ENCODE results near the gene CDK4.
"Not testable (repeated sequence)": the region's sequence is repeated elsewhere in the genome, so short reads cannot be mapped to it uniquely, and the experiment has no call there.

Gene CDK4

DNA sequence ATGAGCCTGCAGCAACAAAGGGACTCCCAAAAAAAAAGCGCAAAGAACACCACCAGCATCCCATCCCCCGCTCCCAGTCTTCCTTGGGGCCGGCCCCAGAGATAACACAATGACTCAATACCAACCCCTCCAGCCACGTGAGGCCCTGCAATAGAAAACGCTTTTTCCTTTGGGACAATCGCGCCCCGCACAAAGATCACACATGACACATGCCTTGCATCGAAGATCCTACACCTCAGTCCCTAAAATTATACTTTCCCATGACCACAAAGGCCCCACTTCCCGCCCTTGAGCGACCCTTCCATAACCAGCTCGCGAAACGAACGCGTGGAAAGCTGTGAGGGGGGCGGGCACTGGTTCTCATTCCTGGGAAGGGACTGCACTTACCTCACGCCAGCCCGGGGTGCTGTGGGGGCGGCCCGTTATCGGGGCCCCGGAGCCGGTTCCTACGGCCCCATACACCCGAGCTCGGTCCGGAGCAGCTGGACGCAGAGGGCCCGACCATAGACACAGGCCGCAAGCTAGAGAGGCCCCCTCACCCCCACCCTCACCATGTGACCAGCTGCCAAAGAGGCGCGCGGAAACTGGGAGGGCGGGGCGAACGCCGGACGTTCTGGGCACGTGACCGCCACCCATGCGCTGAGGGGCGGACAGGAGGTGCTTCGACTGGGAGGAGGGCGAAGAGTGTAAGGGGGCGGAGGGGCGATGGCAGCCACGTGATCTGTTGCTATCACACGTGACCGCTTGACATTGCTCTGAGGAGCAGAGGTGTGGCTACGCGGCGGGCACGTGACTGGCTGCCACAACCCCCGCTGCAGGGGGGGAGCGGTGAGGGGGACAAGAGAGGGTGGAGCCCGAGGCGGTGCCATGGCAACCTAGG, at the start of gene CDK4:
Gene CDK4 (minus strand): TSS at position 523 of the 880 bp plus-strand sequence. CDS start 593 bp downstream, outside the sequence.
- DNase-seq: peak; percentile 89 to 100 (median 100)

- no peak for DNase-seq
These were observed 48.9 kb upstream of the CDK4 start for GRCh38 chr12:57800965-57801364.

- DNase-seq: no peak
These were observed 45.8 kb upstream of the CDK4 start for GRCh38 chr12:57797933-57798332.

DNA sequence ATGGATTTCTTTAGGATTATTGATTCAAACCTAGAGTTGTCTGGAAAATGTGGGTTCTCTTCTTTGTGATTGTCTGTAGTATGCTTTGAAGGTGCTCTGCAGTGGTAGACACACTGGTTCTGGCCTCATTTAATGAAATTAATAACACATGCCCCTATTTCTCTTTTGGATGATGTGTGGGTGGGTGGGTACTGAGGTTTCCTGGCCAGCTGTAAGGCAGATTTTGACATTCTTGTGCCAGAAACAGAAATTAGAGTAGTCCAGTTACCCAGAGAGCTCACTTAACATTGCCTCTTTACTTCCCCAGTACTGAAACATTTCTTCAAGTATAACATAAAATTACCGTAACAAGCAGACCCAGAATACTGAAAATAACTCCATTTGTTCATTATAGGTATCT, 44.9 kb upstream of the CDK4 start:
- no peak for DNase-seq

DNA sequence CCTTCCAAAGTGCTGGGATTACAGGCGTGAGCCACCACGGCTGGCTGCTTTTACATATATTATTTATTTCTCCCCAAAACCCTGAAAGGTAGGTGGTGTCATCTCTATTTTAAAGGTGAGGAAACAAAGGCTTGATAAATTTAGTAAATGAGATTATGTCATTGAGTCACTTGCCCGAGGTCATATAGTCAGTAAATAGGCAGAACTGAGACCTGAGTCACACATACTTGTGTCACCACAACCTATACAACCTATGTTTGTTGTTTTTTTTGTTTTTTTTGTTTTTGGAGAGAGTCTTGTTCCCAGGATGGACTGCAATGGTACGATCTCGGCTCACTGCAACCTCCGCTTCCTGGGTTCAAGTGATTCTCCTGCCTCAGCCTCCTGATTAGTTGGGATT, 43.2 kb upstream of the CDK4 start:
- DNase-seq: no peak

DNA sequence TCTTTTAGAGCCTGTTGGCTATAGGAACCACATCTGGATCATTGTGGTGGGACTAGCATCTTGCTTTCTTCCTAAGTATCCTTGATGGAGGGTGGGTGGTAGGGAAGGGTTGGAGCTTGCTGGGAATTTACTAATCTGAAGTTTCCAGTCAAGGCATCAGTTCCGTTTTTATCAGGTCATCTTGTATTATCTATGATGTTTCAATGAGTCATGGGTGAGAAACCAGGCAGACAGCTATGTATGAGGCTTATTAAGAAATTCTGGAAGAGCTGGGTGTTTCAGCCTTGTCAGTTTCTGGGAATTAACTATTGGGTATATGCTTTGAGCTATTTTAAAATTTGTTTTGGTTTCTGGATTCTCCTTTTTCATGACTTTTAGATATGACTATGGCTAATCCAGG, 41.8 kb upstream of the CDK4 start:
- DNase-seq: no peak

DNA sequence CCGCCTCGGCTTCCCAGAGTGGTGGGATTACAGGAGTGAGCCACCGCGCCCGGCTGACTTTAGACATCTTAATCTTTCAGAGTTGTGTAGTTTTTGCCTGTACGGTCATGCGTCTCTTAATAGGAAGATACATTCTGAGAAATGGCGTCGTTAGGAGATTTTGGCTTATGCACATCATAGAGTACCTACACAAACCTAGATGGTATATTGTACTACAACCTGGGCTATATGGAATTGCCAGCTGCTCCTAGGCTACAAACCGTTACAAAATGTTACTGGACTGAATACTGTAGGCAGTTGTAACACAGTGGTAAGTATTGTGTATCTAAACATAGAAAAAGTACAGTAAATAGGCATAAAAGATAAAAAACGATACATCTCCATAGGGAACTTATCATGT, 31.8 kb upstream of the CDK4 start:
- DNase-seq: no peak

GRCh38 chr12:57783466-57783801, 31.3 kb upstream of the CDK4 start:
- no peak for DNase-seq

DNA sequence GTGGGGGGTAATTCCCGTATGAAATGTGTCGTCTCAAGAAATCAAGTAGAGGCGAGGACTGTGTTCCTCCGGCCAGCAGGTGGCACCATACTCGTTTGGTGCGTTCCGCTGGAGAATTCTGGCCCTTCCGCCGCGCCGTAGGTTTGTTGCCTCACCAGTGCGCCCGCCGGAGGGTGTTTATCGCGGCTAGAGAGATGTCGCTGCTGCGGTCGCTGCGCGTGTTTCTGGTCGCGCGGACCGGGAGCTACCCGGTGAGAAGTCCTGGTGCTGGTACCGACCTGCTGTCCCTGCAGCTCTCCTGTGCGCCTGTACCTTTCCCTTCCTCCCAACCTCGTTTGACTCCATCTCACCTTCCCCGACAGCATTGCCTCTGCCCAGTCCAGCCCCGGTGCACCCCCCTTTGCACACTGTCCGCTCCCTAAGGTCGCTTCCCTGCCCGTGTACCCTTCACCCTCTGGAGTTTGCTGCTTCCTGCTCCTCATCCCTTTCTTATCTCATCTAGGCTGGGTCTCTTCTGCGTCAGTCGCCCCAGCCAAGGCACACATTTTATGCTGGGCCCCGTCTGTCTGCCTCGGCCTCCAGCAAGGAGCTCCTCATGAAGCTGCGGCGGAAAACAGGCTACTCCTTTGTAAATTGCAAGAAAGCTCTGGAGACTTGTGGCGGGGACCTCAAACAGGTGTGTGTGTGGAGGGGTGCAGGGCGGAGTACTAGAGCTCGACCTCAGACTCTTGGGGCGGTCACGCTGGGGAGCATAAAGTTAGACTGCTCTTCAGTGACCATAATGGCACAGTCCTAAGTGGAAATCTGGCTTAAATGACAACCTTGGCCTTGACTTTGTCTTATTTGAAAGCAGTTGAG, 30.7 kb upstream of the CDK4 start, which contains the start of gene TSFM:
Gene TSFM (plus strand): TSS at position 180 of the 858 bp plus-strand sequence. CDS start 15 bp downstream, at position 195.
- peak; percentile 28 to 98 (median 90) for DNase-seq

DNA sequence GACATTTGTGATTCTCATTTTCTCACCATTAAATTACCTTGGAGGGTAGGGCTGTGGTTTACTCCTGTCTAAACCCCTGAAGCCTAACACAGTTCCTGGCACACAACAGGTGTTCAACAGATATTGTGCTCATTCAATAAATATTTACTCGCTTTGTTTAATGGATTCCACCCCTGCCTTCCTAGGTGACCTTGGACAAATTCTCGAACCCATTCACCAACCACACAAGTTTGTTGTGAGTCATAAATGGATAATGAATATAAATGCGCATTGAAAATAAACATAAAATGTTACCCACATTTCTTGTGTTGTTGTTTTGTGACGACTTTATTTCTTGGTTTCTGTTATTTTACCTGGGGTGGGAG, 30.1 kb upstream of the CDK4 start:
- no peak for DNase-seq

GRCh38 chr12:57781801-57782200, 29.7 kb upstream of the CDK4 start:
- DNase-seq: no peak

DNA sequence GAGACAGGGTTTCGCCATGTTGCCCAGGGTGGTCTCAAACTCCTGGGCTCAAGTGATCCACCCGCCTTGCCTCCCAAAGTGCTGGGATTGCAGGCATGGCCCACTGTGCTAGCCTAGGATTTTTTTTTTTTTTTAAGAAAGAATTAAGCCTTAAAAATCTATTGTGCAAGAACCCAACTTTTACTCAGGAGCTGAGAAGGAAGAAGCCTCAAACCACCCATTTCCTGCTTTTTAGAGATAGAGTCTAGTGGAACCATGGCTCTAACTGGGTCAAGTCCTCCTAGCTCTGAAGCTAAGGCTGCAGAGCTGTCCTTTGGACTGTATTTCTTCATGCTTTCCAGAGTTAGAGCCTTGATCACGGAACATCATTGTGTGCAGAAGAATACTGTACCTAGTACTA, 29.1 kb upstream of the CDK4 start:
- no peak for DNase-seq

DNA sequence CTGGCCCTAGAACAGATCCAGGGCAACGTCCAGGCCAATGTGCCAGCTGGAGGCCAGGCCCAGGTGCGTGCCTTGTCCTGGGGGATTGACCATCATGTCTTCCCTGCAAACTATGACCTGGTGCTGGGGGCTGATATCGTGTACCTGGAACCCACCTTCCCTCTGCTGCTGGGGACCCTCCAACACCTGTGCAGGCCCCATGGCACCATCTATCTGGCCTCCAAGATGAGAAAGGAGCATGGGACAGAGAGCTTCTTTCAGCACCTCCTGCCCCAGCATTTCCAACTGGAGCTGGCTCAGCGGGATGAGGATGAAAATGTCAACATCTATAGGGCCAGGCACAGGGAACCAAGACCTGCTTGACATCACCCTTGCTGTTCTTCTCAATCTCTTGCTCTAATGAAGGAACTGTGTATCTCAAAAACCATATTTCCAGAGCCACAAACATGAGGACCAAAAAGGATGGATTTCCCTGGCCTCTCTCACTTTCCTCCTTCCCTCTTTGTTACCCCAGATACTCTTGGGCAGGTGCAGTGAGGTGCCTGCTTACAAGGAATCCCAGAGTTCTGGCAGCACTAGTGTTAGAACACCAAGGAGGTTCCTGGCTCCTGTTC, 28.3 kb upstream of the CDK4 start:
- DNase-seq: no peak

GRCh38 chr12:57779736-57780135, 27.6 kb upstream of the CDK4 start:
- no peak for DNase-seq

DNA sequence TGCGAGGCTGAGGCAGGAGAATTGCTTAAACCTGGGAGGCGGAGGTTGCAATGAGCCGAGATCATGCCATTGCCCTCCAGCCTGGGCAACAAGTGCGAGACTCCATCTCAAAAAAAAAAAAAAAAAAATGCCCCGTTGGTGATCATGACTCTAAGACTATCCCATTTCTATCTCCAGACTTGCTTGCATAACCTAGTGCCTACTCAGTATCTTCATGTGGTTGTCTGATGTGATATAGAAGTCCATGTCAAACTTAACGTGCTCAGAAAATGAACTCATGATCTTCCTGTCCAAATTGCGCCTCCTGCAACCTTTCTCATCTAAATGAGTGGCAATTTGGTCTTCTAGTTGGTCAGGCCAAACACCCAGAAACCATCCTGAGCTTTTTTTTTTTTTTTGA, 25.8 kb upstream of the CDK4 start:
- no peak for DNase-seq

- DNase-seq: no peak
These were observed 25.3 kb upstream of the CDK4 start for GRCh38 chr12:57777367-57777766.

GRCh38 chr12:57776247-57776587, 24.1 kb upstream of the CDK4 start:
- no peak for DNase-seq

DNA sequence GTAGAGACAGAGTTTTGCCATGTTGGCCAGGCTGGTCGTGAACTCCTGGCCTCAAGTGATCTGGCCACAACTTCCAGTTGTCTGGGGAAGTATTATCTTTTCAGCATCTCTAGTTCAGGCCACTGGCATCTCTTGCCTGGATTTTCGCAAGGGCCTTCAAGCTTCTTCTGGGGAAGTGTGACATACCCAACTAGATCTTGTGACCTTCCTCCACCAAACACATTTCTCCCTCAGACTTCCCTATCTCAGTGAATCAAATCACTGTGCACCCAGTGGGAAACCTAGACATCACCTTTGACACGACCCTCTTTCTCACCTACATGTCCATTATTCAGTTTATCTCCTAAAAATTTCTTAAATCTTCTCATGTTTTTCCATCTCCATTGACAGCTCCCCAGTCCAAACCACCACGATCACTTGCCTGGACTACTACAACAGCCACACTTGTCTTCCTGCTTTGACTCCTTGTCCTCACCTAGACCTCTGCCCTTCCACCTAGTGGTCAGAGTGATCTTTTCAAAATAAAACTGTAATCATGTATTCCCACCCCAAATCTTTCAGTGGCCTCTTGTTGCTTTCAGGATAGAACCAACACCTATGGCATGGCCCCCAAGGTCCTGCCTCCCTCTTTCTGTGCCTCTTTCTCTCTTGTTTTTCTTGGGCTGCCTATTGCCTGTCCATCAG, 23.6 kb upstream of the CDK4 start:
- DNase-seq: no peak

DNA sequence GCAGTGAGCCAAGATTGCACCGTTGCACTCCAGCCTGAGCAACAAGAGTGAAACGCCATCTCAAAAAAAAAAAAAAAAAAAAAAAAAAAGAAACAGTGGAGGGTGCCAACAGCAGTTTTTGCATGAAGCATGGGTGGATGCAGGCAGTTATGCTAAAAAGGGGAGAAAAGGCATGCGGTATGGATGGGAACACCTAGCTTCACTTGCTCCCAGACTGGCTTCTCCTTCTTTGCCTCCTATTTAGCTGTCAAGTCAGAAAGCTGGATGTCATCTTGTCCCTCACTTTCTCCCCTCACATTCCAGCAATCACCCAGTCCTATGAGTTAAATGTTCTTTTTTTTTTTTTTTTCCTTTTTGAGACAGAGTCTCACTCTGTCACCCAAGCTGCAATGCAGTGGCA, 22.9 kb upstream of the CDK4 start:
- DNase-seq: no peak

- DNase-seq: not testable (repeated sequence)
These were observed 22.5 kb upstream of the CDK4 start for GRCh38 chr12:57774634-57775033.

All from nucleus accumbens (tissue), 56 donors.